Vagina (tissue), 2 donors: ENCODE data around the gene SGIP1. TPM values are rescaled to one million over a fixed set of nuclear protein-coding genes. Genes with fewer than 3 reads are reported as not detected.

ENCODE experiments used
- DNase-seq, 2 donors: peaks; one replicate each; pipeline ENCODE4 v3.0.0-alpha.2; 2017; ENCODE audit errors: extremely low spot score in 2 of 2
- H3K27ac ChIP-seq: fragments of 200-600 bp; sonication (generic); one replicate; pipeline ENCODE4 v1.5.1; 2019
- H3K27me3 ChIP-seq: fragments of 200-600 bp; sonication (generic); one replicate; pipeline ENCODE4 v1.5.1; 2019
- H3K36me3 ChIP-seq, 2 donors: fragments of 200-600 bp; sonication (generic); one replicate each; pipeline ENCODE4 v1.5.1; 2017 to 2019
- H3K4me1 ChIP-seq: fragments of 200-600 bp; sonication (generic); one replicate; pipeline ENCODE4 v1.5.1; 2019
- H3K4me3 ChIP-seq, 2 donors: fragments of 200-600 bp; sonication (generic); 1 replicate in 1 of 2; 2 replicates in 1 of 2; pipeline ENCODE4 v1.5.1; 2016 to 2019
- H3K9me3 ChIP-seq: fragments of 200-600 bp; sonication (generic); one replicate; pipeline ENCODE4 v1.5.1; 2019
- POLR2A ChIP-seq, 2 donors: fragments of 450-650 bp; IDR thresholded peaks; one replicate each; pipeline ENCODE4 v1.6.1; 2017; ENCODE audit warnings: antibody characterized with exemption in 2 of 2, mild to moderate bottlenecking in 2 of 2, moderate library complexity in 2 of 2
- POLR2AphosphoS5 ChIP-seq, 2 donors: sonication (generic); formaldehyde crosslinking; IDR thresholded peaks; one replicate each; pipeline ENCODE4 v1.9.0; 2017; ENCODE audit warnings: antibody characterized with exemption in 2 of 2, mild to moderate bottlenecking in 2 of 2, low read depth in 1 of 2; ENCODE audit not compliant: insufficient read depth in 1 of 2
- intact Hi-C: fragments of 100-400 bp; cut with DNase I; formaldehyde crosslinking; loops from one replicate; pipeline ENCODE4 v1.15.1; 2023
- total RNA-seq: library from RNA; depleted of rRNA; stranded (reverse); fragments of >200 nt; gene quantifications from one replicate; pipeline ENCODE4 v1.2.3, GENCODE V29; 2016
- TF ChIP-seq, protein P1 (sequence below), 3 experiments: fragments of 450-650 bp in 2 of 3; fragments of 200-600 bp in 1 of 3; sonication (generic) in 1 of 3; IDR thresholded peaks; one replicate each; pipeline ENCODE4 v1.5.1; 2017 to 2019; ENCODE audit warnings: antibody characterized with exemption in 3 of 3, mild to moderate bottlenecking in 2 of 3, moderate library complexity in 2 of 3

SGIP1 gene
- total RNA-seq, 1 donor from 2014 or later, result 14.0 TPM

DNA sequence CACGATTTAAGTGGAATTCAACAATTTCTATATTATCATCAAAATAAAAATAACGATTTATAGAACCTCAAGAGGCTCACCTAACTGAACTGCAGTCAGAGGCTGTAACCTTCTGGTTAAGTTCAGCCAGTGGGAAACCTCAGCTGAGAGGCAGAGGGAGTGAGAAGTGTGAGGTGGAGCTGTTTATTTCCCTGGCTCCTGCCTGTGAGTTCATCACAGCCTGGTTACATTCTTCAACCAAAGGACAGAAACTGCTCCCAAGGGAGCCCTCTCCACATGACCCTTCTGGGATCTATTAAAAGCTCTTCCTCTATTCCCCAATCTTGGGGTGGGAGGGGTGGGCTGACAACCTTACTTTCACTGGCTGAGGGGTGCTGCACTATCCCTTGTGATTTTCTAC is 240.5 kb downstream of the SGIP1 start:
- TF ChIP-seq POLR2A (IDR thresholded peaks at IDR 0.05) (no peak), POLR2AphosphoS5 (IDR thresholded peaks at IDR 0.05; ENCODE audit: insufficient read depth in 1 of 2, low read depth in 1 of 2) (no peak)
- TF ChIP-seq, protein P1, sequence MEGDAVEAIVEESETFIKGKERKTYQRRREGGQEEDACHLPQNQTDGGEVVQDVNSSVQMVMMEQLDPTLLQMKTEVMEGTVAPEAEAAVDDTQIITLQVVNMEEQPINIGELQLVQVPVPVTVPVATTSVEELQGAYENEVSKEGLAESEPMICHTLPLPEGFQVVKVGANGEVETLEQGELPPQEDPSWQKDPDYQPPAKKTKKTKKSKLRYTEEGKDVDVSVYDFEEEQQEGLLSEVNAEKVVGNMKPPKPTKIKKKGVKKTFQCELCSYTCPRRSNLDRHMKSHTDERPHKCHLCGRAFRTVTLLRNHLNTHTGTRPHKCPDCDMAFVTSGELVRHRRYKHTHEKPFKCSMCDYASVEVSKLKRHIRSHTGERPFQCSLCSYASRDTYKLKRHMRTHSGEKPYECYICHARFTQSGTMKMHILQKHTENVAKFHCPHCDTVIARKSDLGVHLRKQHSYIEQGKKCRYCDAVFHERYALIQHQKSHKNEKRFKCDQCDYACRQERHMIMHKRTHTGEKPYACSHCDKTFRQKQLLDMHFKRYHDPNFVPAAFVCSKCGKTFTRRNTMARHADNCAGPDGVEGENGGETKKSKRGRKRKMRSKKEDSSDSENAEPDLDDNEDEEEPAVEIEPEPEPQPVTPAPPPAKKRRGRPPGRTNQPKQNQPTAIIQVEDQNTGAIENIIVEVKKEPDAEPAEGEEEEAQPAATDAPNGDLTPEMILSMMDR (IDR thresholded peaks at IDR 0.05), result no peak

DNA sequence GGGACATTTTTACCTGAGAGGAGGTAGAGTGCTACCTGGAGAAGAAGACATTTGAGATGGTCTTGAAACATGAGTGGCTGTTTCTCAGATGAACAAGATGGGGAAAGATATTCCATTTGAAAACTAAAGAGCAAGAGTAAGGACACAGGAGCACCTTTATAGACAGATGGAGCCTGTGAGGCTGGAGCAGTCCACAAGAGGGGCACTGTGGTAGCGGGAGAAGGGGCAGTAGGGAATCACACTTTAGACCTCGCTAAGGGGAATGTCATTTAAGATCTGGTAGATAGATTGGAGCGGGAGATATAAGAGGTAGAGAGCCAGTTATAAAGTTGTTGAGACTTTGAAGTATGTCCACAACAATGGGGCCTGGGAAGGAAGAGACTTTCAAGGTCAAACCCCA is 241.7 kb downstream of the SGIP1 start:
- Histone ChIP-seq H3K4me1 (no peaks in the 10 kb centered on the region), H3K27me3 (no peaks in the 10 kb centered on the region), H3K4me3 (no peak overlapping the region), H3K27ac (no peak overlapping the region), H3K9me3 (no peaks in the 10 kb centered on the region), H3K36me3 (no peaks in the 10 kb centered on the region)
- no peak for DNase-seq
- no peak for TF ChIP-seq POLR2A (IDR thresholded peaks at IDR 0.05)
- TF ChIP-seq, protein P1 (IDR thresholded peaks at IDR 0.05), result no peak
- intact Hi-C loops, result no loop called here

More for the DNA sequence above, 240.5 kb downstream of the SGIP1 start:
- no peak for DNase-seq
- no peaks in the 10 kb centered on the region for H3K36me3 ChIP-seq
- no peak overlapping the region for H3K27ac ChIP-seq
- intact Hi-C loops, result no loop called here
- H3K4me3 ChIP-seq, result no peak overlapping the region
- no peaks in the 10 kb centered on the region for H3K9me3 ChIP-seq
- no peaks in the 10 kb centered on the region for H3K4me1 ChIP-seq
- H3K27me3 ChIP-seq, result no peaks in the 10 kb centered on the region

DNA sequence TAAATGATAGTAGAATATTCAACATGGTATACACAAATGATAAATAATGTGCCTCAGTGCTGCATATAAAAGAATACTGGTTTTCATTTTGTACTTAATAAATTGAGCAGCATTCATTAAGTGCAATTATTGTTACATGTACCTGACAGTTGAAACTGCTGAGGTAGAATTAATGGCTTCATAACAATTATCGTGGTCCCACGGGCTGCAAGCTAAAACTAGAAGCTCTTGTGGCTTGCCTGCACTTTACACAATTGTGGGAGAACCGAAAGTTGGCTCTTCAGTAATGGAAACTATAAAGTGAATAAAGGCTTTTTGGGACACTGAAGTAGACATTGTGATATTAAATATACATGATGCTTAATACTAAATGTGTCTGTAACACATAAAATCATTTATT is 243.9 kb downstream of the SGIP1 start:
- intact Hi-C loops, result no loop called here
- TF ChIP-seq, protein P1 (IDR thresholded peaks at IDR 0.05), result no peak
- no peak for TF ChIP-seq POLR2A (IDR thresholded peaks at IDR 0.05)
- no peak for TF ChIP-seq POLR2AphosphoS5 (IDR thresholded peaks at IDR 0.05; ENCODE audit: insufficient read depth in 1 of 2, low read depth in 1 of 2)
- Histone ChIP-seq H3K36me3 (no peaks in the 10 kb centered on the region), H3K9me3 (no peaks in the 10 kb centered on the region), H3K27me3 (no peaks in the 10 kb centered on the region), H3K4me3 (no peak overlapping the region), H3K27ac (no peak overlapping the region), H3K4me1 (no peaks in the 10 kb centered on the region)
- no peak for DNase-seq

DNA sequence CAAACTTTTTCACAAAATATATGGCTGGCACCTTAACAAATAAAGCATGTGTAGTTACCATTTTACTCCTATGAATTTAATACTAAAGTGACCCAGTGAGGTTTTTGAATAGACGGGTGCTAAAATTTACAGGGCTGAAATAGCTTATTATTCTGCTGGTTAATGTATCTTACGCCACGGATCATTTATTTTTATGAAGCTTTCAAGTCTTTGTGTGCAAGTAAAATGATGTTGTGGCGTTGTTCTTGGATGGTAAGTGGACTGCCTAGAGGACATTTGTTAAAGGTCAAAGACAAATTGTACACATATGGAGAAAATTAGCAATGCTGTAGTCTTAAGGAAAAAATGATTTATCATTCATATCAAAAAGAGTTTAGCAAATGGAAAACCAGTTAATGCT is 244.3 kb downstream of the SGIP1 start:
- H3K9me3 ChIP-seq, result no peaks in the 10 kb centered on the region
- H3K27me3 ChIP-seq, result no peaks in the 10 kb centered on the region
- DNase-seq, result no peak
- H3K36me3 ChIP-seq, result no peaks in the 10 kb centered on the region
- no peaks in the 10 kb centered on the region for H3K4me1 ChIP-seq
- TF ChIP-seq, protein P1 (IDR thresholded peaks at IDR 0.05), result no peak
- no peak for TF ChIP-seq POLR2AphosphoS5 (IDR thresholded peaks at IDR 0.05; ENCODE audit: insufficient read depth in 1 of 2, low read depth in 1 of 2)
- no peak for TF ChIP-seq POLR2A (IDR thresholded peaks at IDR 0.05)
- no peak overlapping the region for H3K27ac ChIP-seq
- no peak overlapping the region for H3K4me3 ChIP-seq
- intact Hi-C loops, result no loop called here

DNA sequence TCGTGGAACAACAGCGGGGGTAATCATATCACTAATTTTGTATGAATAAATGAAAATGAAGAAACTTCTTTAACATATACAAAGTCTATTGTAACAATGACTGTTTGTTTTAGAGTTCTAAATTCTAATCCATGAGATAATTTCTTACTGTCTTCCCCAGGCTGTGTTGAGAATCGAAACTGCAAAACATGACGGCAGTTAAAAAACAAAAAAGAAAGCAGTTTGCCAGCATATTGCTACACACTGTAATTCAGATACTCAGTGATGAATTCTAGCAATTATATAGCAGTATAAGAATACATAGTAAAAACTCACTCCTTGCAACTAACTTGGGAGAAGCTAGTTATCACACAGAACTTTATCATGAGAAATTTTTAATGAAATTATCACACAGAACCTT is 245.0 kb downstream of the SGIP1 start:
- no peaks in the 10 kb centered on the region for H3K9me3 ChIP-seq
- H3K27ac ChIP-seq, result no peak overlapping the region
- H3K4me1 ChIP-seq, result no peaks in the 10 kb centered on the region
- TF ChIP-seq POLR2A (IDR thresholded peaks at IDR 0.05) (no peak), POLR2AphosphoS5 (IDR thresholded peaks at IDR 0.05; ENCODE audit: insufficient read depth in 1 of 2, low read depth in 1 of 2) (no peak)
- TF ChIP-seq, protein P1 (IDR thresholded peaks at IDR 0.05), result no peak
- H3K27me3 ChIP-seq, result no peaks in the 10 kb centered on the region
- H3K4me3 ChIP-seq, result no peak overlapping the region
- DNase-seq, result no peak
- intact Hi-C loops, result no loop called here
- H3K36me3 ChIP-seq, result no peaks in the 10 kb centered on the region
